Activated T-cell treated with anti-CD3 and anti-CD28 coated beads, Interleukin-2, amount 50 U/mL, for 1 hour (primary cell): Measurements from ENCODE around the gene AKAP12.
"Not testable (repeated sequence)": the region's sequence is repeated elsewhere in the genome, so short reads cannot be mapped to it uniquely, and the experiment has no call there.

Experiments
- DNase-seq: peaks from one replicate; pipeline ENCODE4 v3.0.0-alpha.2; 2020

The AKAP12 gene

DNA sequence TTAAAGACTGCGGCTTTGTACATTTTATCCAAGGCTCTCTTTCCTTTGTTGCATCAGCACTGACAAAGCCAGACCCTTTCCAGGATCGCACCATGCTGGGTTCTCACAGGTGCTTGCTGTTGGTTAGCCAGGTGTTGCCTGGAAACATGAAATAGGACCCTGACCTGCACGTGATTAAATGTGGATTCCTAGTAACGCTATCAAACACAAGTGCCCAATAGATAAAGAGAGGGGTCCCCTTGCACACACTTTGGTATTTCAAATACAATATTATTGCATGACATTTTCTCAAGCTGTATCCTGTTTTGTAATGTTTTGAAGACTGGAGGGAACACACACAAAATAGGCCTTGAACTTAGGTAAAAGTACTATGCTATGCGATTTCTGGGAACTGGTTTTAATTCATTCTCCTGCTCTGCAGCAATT lies 73.3 kb downstream of the AKAP12 start:
- no peak for DNase-seq

DNA sequence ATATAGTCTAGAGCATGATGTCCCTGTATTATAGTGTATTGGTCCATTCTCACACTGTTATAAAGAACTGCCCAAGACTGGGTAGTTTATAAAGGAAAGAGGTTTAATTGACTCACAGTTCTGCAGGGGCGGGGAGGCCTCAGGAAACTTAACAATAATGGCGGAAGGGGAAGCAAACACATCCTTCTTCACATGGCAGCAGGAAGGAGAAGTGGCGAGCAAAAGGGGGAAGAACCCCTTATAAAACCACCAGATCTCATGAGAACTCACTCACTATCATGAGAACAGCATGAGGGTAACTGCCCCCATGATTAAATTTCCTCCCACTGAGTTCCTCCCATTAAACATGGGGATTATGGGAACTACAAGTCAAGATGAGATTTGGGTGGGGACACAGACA lies 75.9 kb downstream of the AKAP12 start:
- DNase-seq: not testable (repeated sequence)

DNA sequence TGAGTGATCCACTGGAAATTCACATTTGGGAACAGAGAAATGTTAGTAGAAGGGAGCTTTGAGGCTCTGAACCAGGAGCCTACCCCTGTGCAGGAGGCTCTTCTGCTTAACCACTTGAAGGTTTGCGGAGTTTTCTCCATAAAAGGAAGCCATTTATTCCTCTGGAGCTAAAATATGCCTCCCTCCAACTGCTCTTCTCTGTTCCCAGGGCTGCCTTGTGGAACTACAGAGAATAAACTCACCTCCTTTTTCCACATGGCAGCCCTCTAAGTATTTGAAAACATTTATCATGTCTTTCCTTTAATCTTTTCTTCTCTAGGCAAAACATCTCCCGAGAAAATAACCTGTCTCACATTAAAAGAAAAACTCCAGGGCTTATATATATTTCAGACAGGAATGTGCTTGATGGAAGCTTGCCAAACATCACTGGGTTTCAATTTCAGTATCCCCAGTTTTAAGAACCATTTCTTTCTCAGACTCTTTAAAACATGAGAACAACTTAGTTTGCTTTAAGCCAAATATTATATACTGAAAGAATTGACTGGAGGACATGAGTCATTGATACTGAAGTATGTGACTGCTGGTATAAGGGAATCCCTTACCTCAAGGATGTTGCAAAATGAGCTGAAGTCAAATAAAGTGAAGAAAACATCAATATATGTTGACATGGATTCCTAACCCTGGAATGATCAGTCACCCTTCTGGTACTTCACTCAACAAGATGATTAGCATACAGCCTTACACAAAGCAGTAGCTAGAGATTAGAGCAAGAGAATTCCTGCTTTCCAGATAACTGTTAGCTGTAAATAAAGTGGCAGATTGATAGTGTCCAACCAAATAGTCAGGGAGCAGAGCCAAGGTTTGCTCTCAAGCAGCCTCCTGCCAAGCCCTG lies 77.6 kb downstream of the AKAP12 start:
- DNase-seq: no peak

DNA sequence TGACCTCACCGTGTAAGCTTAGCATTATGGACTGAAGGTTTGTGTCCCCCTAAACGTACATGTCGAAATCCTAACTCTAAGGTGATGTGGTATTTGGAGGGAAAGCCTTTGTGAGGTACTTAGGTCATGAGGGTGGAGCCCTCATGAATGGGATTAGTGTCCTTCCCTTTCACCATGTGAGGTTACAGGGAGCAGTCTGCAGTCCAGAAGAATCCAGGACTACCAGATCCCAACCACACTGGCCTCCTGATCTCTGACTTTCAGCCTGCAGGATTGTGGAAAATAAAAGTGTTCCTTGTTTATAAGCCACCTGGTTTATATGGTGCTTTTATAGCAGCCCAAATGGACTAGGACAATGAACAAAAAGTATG lies 78.2 kb downstream of the AKAP12 start:
- no peak for DNase-seq

DNA sequence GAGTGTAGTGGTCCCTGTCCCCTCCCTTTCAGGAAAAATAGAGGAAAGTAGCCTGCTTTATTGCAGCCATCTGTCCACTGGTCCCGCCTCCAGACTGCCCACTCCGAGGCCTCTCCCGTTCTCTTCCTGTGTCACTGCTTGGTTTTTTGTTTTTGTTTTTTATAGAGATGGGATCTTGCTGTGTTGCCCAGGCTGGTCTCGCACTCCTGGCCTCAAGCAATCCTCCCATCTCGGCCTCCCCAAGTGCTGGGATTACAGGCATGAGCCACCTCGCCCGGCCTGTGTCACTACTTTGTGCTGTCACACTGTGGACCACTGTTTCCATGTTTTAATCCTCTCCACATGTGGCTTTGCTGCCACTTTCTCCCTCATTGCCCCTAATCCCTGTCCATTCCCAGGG lies 80.4 kb downstream of the AKAP12 start:
- DNase-seq: no peak

DNA sequence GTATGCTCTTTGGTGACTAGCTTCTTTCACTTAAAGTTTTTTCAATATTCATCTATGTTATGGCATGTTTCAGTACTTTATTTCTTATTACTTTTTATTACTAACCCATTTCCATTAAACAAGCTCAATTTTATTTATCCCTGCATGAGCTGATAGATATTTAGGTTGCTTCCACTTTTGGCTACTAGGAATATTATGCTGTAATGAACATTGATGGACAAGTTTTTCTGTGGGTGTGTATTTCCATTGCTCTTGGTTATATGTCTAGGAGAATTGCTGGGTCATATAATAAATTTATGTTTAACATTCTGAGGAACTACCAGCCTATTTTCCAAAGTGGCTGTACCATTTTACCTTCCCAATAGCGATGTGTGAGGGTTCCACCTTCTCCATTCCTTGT lies 81.7 kb downstream of the AKAP12 start:
- no peak for DNase-seq

DNA sequence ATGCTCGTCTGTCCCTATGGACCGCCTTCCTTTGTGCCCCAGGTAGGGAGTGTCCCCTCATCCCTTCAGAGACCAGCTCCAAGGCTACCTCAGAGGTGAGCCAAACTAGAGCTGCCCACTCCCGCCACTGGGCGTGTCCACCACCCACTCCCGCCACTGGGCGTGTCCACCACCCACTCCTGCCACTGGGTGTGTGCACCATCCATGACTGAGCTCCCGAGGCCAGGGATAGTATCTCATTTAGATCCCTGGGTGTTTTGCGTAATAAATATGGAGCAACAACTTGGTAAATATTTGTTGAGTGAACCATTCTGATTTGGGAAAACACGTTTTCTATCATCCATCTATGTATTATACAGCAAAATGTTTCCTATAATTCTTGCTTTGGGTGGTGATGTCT lies 82.8 kb downstream of the AKAP12 start:
- no peak for DNase-seq

DNA sequence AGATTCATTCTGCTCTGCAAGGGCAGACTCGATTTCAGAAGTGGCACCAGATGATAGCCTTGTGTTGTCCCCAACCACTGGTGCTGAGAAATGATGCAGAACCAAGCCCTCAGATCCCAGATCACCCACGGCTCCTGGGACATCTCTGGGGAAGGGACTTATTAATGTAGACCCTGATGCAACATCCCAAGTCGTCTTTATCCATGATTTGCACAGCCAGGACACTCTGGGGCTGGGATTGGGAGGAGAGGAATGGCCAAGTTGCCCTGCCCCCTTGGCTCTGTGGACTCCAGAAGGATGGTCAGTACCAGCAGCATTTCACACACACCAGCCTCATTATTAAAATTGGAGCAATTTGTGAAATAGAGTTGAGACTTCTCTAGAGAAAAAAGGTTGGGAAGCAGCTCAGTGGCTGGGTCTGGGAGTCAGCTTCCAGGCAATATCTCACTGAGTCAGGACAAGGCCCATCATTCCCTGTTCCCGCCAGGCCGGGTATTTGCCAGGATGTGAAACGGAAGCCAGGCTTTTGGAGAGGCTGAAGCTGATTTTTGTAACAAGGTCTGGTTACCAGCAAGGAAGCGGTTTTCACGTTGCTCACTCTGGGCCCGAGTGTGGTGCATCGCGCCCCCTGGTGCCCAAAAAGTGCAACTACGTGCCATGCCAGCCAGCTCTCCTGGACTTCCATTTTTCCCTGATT lies 84.2 kb downstream of the AKAP12 start:
- peak; percentile 80 for DNase-seq

DNA sequence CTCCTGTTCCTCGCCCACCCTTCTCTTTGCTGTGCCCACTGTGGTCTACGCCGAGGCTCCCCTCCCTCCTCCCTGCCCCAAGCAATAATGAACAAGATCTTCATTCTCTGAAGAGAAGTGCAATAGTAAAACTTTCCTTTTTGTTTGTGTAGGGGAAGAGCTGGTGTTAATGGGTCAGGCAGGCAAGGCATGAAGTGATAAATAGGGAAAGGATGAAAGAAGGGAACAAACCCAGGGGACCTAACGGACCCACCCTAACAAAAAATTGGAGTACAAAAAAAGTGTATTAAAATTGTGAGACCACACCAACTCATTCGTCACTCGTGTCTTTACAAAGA lies 84.7 kb downstream of the AKAP12 start:
- no peak for DNase-seq

DNA sequence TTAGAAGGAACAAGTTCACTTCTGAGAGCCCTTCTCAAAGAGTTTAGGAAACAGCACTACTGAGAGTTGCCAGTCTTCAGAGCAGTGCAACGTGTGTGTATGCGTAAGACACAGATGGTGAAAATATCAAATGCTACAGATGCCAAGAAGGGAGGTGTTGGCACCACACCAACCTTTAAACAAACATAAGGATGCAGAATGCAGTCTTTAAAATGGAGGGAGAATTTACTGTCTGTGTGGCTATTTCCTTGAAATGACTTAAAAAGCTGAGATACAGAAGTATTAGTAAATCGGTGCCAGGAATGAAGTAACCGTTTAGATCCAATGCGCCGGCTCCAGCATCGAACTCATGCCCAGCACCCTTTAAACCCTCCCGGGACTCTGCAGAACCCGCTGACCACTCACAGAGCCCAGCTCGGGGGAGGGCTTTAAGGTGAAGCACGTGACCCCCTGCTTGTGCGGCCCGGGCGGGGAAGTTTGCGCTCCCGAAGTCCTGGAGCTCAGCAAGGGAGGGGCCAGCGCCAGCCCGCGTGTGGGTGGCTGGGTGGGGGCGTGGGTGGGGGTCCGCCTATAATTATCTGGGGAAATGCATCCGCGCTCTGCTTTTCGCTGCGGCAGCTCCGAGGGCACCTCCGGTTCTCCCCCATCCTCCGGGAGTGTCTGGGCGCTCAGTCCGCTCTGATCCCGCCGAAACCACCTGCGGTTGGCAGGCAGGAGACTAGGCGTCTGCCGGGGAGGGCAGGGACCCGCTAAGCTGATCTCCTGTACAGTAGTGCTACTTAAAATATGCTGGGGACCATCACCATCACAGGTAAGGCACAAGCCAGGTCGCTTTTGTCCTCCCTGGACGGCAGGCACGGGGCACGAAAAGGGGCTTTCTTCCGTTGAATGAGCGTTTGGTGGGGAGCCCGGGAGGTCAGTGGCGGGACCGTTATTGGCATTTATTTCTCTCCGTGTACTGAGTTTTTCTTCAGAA lies 85.6 kb downstream of the AKAP12 start:
- peak; percentile 32 for DNase-seq

DNA sequence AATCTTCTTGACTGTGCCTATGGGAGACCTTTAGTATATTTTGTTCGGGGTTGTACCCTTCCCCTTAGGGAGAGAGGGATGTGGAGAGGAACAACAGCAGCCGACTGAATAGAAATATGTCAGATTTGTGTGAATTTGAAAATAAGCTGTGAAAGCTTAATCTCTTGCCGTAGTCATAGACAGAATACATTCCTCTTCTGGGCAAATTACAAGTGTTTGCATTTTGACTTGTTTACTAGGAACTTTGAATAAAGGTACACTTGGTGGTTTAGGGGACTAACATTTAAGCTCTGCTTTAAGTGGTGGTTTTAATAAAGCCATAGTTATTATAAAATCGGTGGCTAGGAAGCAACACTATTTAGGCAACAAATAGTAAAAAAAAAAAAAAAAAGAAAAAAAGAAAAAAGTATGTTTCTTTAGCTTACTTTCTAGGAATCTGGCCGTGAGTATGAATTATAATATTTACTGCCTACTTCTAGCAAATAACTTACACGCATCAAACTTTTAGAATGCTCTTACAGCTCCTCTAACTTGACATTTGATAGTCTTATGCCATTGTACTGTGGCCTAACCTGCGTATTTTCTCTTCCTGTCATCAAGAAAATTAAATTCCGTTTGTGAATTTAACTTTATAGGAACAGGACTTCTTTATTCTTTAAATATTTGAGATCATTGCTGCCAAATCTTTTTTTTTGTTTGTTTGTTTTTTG lies 86.5 kb downstream of the AKAP12 start:
- DNase-seq: no peak

DNA sequence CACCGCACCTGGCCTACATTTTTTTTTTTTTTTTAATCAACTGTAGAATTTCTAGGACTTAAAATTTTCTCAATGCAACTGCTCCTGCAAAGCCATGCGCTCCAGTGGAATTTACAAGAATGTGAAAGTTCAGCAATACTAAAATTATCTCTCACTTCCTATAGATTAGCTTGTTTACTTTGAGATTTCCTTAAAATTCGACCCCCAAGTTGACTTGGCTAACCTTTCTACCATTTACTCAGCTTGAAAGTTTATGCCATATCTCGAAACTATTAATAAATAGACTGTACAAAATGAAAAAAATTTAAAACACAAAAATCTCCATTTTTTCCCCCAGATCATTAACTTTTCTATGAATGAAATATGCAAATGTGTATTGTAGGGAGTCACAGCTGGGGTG lies 87.3 kb downstream of the AKAP12 start:
- no peak for DNase-seq

DNA sequence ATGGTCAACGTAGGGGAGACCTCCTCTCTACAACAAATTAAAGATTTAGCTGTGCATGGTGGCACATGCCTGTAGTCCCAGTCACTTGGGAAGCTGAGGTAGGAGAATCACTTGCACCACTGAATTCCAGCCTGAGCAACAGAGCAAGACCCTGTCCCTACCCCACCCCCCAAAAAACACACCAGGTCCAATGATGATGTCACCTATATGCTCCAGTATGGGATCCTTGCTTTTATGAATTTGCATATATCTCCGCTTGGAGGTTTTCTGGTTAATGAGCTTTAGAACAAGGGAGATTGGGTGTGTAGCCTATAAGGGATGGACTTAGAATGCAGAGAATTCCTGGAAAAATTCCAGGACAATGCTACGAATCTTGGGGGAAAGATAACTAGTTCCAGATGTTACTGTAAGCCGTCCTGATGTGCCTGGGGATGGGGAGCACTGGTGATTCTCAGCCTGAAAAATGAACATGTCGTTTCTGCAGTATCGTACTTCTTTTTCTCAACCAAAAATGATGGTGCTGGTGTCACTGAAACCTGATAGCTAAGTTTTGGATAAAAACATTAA lies 90.4 kb downstream of the AKAP12 start:
- DNase-seq: no peak

DNA sequence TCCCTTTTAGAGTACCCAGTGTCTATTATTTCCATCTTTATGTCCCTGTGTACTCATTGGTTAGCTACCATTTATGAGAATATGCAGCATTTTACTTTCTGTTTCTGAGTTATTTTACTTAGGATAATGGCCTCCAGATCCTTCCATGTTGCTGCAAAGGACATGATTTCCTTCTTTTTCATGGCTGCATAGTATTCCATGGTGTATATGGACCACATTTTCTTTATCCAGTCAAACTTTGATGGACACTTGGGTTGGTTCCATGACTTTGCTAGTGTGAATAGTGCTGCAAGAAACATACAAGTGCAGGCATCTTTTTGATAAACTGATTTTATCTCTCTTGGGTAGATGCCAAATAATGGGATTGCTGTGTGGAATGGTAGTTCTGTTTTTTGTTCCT lies 96.2 kb downstream of the AKAP12 start:
- DNase-seq: no peak

DNA sequence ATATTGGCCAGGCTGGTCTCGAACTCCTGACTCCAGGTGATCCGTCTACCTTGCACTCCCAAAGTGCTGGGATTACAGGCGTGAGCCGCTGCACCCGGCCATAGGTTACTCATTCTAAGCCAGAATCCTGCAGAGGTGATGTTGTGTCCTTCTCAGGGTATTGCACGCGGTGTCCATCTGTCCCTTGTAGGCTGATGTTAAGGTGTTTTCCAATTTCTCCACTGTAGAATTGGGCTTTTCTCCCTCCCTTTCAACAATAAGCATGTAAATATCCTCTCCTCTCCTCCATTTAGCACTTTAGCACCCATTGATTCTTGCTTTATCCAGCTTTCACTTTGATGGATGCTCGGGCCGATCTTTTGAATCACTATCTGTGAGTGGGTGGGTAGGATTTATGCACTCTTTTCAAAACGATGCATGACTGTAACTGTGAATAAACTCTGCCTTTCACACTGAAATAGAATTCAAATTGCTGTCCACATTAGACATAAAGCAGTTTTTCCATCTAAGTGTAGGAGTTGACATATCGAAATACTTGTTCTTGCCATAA lies 99.0 kb downstream of the AKAP12 start:
- DNase-seq: no peak

DNA sequence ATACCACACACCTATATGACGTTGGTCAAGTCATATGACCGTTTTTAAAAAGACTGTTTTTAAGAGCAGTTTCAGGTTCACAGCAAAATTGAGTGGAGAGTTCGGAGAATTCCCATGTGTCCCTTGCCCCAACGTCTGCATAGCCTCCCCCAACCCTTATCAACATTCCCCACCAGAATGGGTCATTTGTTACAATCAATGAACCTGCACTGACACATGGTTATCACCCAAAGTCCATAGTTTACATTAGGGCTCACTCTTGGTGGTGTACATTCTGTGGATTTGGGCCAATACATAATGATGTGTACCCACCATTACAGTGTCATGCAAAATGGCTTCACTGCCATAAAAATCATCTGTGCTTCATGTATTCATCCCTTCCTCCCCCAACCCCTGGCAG lies 99.6 kb downstream of the AKAP12 start:
- DNase-seq: no peak

DNA sequence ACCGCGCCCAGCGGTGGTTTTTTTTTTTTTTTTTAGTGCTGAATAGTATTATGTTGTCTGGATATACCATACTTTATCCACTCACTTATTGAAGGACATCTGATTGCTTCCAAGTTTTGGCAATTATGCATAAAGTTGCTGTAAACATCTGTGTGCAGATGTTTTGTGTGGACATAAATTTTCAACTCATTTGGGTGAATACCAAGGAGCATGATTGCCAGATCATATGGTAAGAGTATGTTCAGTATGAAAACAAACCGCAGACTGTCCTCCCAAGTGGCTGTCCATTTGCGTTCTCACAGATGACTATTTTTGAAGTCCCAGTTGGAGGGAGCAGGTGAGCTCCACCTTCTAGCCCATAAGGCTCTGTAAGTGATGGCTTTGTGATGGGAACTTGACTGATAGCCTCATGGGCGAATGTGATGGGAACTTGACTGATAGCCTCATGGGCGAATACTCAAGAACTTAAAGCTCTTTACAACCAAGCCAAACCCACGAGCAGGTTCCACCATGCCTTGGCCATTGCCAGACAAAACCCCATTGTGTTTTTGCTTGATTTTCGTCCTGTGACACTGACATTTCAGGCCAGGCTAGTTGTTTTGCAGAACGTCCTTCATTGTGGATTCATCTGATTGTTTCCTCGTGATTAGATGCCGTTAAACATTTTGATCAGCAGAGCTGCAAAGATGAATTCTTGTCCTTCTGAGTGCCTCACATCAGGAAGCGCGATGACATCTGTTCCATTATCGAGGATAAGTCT lies 100.6 kb downstream of the AKAP12 start:
- no peak for DNase-seq

DNA sequence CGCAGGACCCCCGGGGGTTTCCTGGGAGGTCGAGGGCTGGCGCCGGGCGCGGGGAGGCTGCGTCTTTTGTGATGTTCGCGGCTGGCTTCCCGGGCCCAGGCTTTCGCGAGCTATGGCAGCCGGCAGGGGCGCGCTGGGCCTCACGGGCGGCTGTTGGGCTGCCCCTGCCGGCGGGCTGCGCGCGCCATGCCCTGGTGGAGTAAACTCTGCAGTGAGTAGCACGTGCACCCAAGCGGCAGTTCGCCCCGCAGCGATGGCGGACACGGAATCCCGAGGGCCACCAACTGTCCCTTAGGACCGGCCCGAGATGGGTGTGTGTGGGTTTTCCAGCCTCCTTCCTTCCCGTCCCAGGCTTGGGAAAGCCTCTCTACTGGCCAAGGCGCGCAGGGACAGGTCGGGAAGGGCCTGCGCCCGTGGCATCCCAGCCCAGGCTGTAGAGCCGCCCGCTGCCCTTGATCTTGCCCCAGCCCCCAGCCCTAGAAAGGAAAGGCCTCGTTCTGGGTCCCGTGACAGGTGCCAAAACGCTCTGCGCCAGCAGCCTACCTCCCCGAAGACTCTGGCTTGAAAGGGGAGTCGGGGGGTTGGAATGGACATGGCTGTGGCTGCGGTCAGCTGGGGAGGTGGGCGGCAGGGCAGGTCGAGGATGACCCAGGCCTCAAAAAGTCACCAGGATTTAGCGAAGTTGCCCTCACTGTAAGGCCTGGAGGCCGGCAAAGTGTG lies 101.9 kb downstream of the AKAP12 start:
- no peak for DNase-seq

DNA sequence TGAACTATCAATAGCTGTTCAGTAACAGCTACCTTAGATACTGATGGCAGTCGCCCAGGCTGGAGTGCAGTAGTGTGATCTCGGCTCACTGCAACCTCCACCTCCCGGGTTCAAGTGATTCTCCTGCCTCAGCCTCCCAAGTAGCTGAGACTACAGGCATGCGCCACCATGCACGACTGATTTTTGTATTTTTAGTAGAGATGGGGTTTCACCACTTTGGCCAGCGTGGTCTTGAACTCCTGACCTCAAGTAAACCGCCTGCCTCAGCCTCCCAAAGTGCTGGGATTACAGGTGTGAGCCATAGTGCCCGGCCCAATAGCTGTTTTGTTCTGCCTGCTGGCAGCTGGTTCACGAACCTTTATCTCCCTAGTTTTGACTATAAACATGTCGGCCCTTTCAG lies 103.0 kb downstream of the AKAP12 start:
- DNase-seq: not testable (repeated sequence)

DNA sequence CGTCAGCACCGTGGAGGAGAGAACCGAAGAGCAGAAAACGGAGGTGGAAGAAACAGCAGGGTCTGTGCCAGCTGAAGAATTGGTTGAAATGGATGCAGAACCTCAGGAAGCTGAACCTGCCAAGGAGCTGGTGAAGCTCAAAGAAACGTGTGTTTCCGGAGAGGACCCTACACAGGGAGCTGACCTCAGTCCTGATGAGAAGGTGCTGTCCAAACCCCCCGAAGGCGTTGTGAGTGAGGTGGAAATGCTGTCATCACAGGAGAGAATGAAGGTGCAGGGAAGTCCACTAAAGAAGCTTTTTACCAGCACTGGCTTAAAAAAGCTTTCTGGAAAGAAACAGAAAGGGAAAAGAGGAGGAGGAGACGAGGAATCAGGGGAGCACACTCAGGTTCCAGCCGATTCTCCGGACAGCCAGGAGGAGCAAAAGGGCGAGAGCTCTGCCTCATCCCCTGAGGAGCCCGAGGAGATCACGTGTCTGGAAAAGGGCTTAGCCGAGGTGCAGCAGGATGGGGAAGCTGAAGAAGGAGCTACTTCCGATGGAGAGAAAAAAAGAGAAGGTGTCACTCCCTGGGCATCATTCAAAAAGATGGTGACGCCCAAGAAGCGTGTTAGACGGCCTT lies 110.0 kb downstream of the AKAP12 start:
- no peak for DNase-seq
